DND-41 (cell line): ENCODE results near the gene CADPS.

Source experiments
- ATAC-seq: fragments of 200-7000 bp; cut with Tn5 transposase; 3 replicates; pipeline ENCODE4 v1.9.1; 2021; ENCODE audit warnings: low read depth; ENCODE audit not compliant: insufficient read depth
- DNase-seq: peaks from one replicate; pipeline ENCODE4 v3.0.0-alpha.2; 2020
- H2AFZ ChIP-seq: 2 replicates; pipeline ENCODE4 v1.6.0; 2012; ENCODE audit warnings: low read depth, low read length
- H3K27ac ChIP-seq: 2 replicates; pipeline ENCODE4 v1.5.1; 2012; ENCODE audit warnings: low read length, inconsistent platforms
- H3K27me3 ChIP-seq: fragments of 200-600 bp; sonication (generic); 2 replicates; pipeline ENCODE4 v1.6.0; 2012; ENCODE audit warnings: low read length, mild to moderate bottlenecking, inconsistent platforms; ENCODE audit not compliant: insufficient read depth, poor library complexity
- H3K36me3 ChIP-seq: 2 replicates; pipeline ENCODE4 v1.5.1; 2012; ENCODE audit warnings: low read length, inconsistent platforms; ENCODE audit not compliant: insufficient read depth
- H3K4me1 ChIP-seq: 2 replicates; pipeline ENCODE4 v1.5.1; 2012; ENCODE audit warnings: mild to moderate bottlenecking, low read length; ENCODE audit not compliant: insufficient read depth
- H3K4me2 ChIP-seq: 2 replicates; pipeline ENCODE4 v1.6.0; 2012; ENCODE audit warnings: mild to moderate bottlenecking, moderate library complexity, low read length, inconsistent platforms; ENCODE audit not compliant: insufficient read depth
- H3K4me3 ChIP-seq, 2 experiments: fragments of 200-600 bp in 1 of 2; shearing (Covaris generic) in 1 of 2; 2 replicates each; pipeline ENCODE4 v1.5.1; 2012 to 2016; ENCODE audit warnings: inconsistent platforms in 2 of 2, low read length in 2 of 2, mild to moderate bottlenecking in 2 of 2, low read depth in 1 of 2, moderate library complexity in 1 of 2
- H3K79me2 ChIP-seq: 2 replicates; pipeline ENCODE4 v1.6.0; 2012; ENCODE audit warnings: low read length, inconsistent platforms; ENCODE audit not compliant: insufficient read depth
- H3K9ac ChIP-seq: 2 replicates; pipeline ENCODE4 v1.6.0; 2012; ENCODE audit warnings: low read depth, mild to moderate bottlenecking, inconsistent platforms, low read length, moderate library complexity
- H3K9me3 ChIP-seq: 2 replicates; pipeline ENCODE4 v1.5.1; 2012; ENCODE audit warnings: low read length, moderate library complexity, mild to moderate bottlenecking, inconsistent platforms; ENCODE audit not compliant: insufficient read depth, severe bottlenecking
- H4K20me1 ChIP-seq: 2 replicates; pipeline ENCODE4 v1.6.0; 2012; ENCODE audit warnings: low read length; ENCODE audit not compliant: insufficient read depth
- EZH2 ChIP-seq: IDR thresholded peaks from 3 replicates; pipeline ENCODE4 v1.6.1; 2012; ENCODE audit warnings: borderline replicate concordance, low read depth, mild to moderate bottlenecking, moderate library complexity, low read length, inconsistent platforms; ENCODE audit not compliant: severe bottlenecking
- TF ChIP-seq, protein P1 (sequence below): IDR thresholded peaks from 2 replicates; pipeline ENCODE4 v1.5.1; 2012; ENCODE audit warnings: borderline replicate concordance, low read length, moderate library complexity, mild to moderate bottlenecking; ENCODE audit not compliant: poor library complexity, severe bottlenecking; ENCODE audit errors: extremely low read depth

Gene CADPS

DNA sequence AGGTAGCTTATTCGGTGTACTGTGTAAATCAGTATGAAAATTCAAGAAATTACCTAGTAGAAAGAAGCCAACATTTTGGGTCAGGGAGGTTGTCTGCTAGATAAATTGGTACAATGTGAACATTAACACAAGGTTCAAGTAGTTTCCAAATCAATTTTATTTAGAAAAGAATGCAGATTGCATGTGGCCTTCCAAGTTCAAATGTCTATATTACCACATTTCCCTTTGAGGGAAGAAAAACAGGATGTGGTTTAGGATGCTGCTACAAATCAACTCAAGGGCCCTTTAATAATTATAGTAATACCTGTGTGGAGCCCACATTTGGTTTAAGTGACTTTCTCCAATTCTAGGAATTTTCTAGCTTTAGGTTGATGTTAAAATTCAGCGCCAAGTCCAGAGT is 57.5 kb downstream of the CADPS start:
- no peaks in the 10 kb centered on the region for H3K9me3 ChIP-seq
- peak; percentile 85 for ATAC-seq
- TF ChIP-seq EZH2: no peak
- TF ChIP-seq, protein P1, sequence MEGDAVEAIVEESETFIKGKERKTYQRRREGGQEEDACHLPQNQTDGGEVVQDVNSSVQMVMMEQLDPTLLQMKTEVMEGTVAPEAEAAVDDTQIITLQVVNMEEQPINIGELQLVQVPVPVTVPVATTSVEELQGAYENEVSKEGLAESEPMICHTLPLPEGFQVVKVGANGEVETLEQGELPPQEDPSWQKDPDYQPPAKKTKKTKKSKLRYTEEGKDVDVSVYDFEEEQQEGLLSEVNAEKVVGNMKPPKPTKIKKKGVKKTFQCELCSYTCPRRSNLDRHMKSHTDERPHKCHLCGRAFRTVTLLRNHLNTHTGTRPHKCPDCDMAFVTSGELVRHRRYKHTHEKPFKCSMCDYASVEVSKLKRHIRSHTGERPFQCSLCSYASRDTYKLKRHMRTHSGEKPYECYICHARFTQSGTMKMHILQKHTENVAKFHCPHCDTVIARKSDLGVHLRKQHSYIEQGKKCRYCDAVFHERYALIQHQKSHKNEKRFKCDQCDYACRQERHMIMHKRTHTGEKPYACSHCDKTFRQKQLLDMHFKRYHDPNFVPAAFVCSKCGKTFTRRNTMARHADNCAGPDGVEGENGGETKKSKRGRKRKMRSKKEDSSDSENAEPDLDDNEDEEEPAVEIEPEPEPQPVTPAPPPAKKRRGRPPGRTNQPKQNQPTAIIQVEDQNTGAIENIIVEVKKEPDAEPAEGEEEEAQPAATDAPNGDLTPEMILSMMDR: no peak
- H3K79me2 ChIP-seq: no peaks in the 10 kb centered on the region
- no peak overlapping the region for H3K27ac ChIP-seq
- no peaks in the 10 kb centered on the region for H3K36me3 ChIP-seq
- H3K9ac ChIP-seq: no peak overlapping the region
- no peak overlapping the region for H2AFZ ChIP-seq
- H3K4me1 ChIP-seq: peaks cover 31% of the 10 kb centered on the region
- H3K27me3 ChIP-seq: no peaks in the 10 kb centered on the region
- H3K4me3 ChIP-seq: no peak overlapping the region
- no peak overlapping the region for H3K4me2 ChIP-seq
- no peak for DNase-seq
- H4K20me1 ChIP-seq: no peaks in the 10 kb centered on the region

DNA sequence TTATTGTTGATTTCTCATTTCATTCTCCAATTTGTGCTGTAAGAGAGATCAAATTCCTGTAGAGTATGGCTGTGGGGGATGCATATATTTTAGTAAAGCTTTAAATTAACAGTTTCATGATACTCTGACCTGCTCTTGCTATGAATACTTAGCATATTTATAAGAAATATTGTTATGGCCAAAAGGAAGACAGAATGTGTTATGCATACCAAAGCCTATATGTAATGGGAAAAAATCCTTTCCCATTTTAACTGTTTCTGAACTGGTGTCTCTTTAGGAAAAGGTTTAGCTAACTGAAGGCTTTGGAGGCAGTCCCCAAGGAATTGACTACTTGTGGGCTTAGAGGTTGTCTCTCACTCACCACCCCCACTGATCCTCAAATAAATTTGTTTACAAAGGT is 59.2 kb downstream of the CADPS start:
- H3K27ac ChIP-seq: no peak overlapping the region
- no peak overlapping the region for H3K4me3 ChIP-seq
- H3K79me2 ChIP-seq: no peaks in the 10 kb centered on the region
- H3K4me1 ChIP-seq: peaks cover 31% of the 10 kb centered on the region
- H2AFZ ChIP-seq: no peak overlapping the region
- ATAC-seq: no peak
- TF ChIP-seq, protein P1: no peak
- DNase-seq: no peak
- H3K9me3 ChIP-seq: no peaks in the 10 kb centered on the region
- no peaks in the 10 kb centered on the region for H3K36me3 ChIP-seq
- H3K27me3 ChIP-seq: no peaks in the 10 kb centered on the region
- H3K9ac ChIP-seq: no peak overlapping the region
- no peak overlapping the region for H3K4me2 ChIP-seq
- H4K20me1 ChIP-seq: no peaks in the 10 kb centered on the region

DNA sequence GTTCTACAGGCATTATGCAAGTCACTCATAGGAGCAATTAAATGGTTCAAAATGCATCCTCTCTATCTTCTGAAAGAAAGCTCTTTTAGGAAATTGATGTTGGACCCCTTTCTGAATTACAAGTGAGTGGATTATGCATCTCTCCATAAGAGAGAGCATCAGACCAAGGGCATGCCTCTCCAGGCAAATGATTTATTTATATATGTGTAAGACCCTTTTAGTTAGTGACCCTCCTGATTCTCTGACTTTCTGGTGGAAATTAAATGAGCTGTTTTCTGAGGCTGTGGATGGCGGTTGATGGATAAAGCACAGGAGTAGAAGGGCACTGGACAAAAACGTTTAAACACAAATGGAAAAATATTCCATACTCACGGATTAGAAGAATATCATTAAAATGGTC is 62.6 kb downstream of the CADPS start:
- ATAC-seq (no peak), DNase-seq (no peak)
- Histone ChIP-seq H3K4me1 (peaks cover 17% of the 10 kb centered on the region), H3K4me3 (no peak overlapping the region), H3K27me3 (no peaks in the 10 kb centered on the region), H3K36me3 (no peaks in the 10 kb centered on the region), H3K9ac (no peak overlapping the region), H3K79me2 (no peaks in the 10 kb centered on the region), H3K9me3 (no peaks in the 10 kb centered on the region), H3K27ac (no peak overlapping the region), H3K4me2 (no peak overlapping the region), H2AFZ (no peak overlapping the region), H4K20me1 (no peaks in the 10 kb centered on the region)
- TF ChIP-seq, protein P1: no peak
- no peak for TF ChIP-seq EZH2

DNA sequence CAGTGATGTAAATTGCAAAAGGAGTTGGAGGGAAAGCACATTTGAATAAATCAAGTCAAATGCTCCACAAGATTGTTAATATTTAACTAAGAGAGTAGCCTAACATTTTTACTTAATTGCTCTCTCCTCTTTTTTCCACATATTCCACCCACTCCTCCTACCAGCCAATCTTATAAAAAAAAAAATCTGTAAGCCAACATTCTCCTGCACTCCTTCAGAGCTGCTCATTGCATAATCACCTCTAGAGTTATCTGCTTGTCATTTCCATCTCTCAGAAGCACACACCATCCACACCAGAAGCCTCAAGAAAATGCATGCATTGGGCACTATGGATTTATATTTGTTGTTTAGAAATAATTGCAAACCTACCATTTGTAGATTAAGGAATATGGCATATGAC is 64.1 kb downstream of the CADPS start:
- H3K79me2 ChIP-seq: no peaks in the 10 kb centered on the region
- H3K4me2 ChIP-seq: no peak overlapping the region
- no peak overlapping the region for H3K4me3 ChIP-seq
- no peaks in the 10 kb centered on the region for H3K9me3 ChIP-seq
- 0 out of 2 replicates have a peak, but pooled peaks cover 2% of the 10 kb centered on the region for H3K4me1 ChIP-seq
- no peak for TF ChIP-seq EZH2
- TF ChIP-seq, protein P1: no peak
- no peak overlapping the region for H3K27ac ChIP-seq
- H3K27me3 ChIP-seq: no peaks in the 10 kb centered on the region
- H2AFZ ChIP-seq: no peak overlapping the region
- H3K36me3 ChIP-seq: no peaks in the 10 kb centered on the region
- no peaks in the 10 kb centered on the region for H4K20me1 ChIP-seq
- ATAC-seq (no peak), DNase-seq (no peak)
- H3K9ac ChIP-seq: no peak overlapping the region
